IMR-90 (cell line): ENCODE results near the gene ATRN. TPM values are rescaled to one million over a fixed set of nuclear protein-coding genes. Genes with fewer than 3 reads are reported as not detected.

ENCODE experiments used
- ATAC-seq: fragments of 200-7000 bp; cut with Tn5 transposase; 2 replicates; pipeline ENCODE4 v1.9.1; 2020; ENCODE audit warnings: low read depth, mild to moderate bottlenecking, moderate library complexity
- BruUV-seq: library from RNA; stranded (reverse); fragments of 400-500 nt; replicated peaks from 2 replicates; lab custom pipeline; 2021; lab: Mats Ljungman, UMichigan
- CTCF ChIA-PET: fragments of 300-600 bp; formaldehyde crosslinking; extraction: SDS; loops from one replicate; lab custom pipeline; 2021; ENCODE audit warnings: antibody characterized with exemption; lab: Yijun Ruan, JAX
- POLR2A ChIA-PET: fragments of 300-600 bp; sonication (Branson Sonifier 250); formaldehyde crosslinking; loops from one replicate; lab custom pipeline; 2022; ENCODE audit warnings: antibody characterized with exemption; ENCODE audit not compliant: unreplicated experiment; lab: Charles Lee
- DNase-seq: peaks from one replicate; pipeline ENCODE4 v3.0.0; 2013
- H2AFZ ChIP-seq: replicated peaks from 2 replicates; pipeline ENCODE3; 2013; ENCODE audit warnings: low read length, mild to moderate bottlenecking; ENCODE audit not compliant: poor library complexity
- H2AK5ac ChIP-seq: 2 replicates; pipeline ENCODE4 v1.6.1; 2013; ENCODE audit warnings: low read depth, low read length, inconsistent platforms
- H2AK9ac ChIP-seq: replicated peaks from 2 replicates; pipeline ENCODE3; 2013; ENCODE audit warnings: mild to moderate bottlenecking, low read depth, low read length, moderate library complexity; ENCODE audit not compliant: poor library complexity
- H2BK120ac ChIP-seq: 2 replicates; pipeline ENCODE4 v1.6.1; 2013; ENCODE audit warnings: low read depth, low read length, inconsistent platforms
- H2BK15ac ChIP-seq: 3 replicates; pipeline ENCODE4 v1.6.1; 2013; ENCODE audit warnings: low read depth, low read length, inconsistent platforms
- H2BK20ac ChIP-seq: 2 replicates; pipeline ENCODE4 v1.6.1; 2013; ENCODE audit warnings: low read depth, mild to moderate bottlenecking, inconsistent platforms, low read length, moderate library complexity
- H2BK5ac ChIP-seq: 2 replicates; pipeline ENCODE4 v1.6.1; 2013; ENCODE audit warnings: mild to moderate bottlenecking, low read depth, low read length, inconsistent platforms; ENCODE audit not compliant: poor library complexity, severe bottlenecking
- H3K14ac ChIP-seq: replicated peaks from 2 replicates; pipeline ENCODE4 v1.6.1; 2013; ENCODE audit warnings: low read depth, low read length, inconsistent platforms
- H3K18ac ChIP-seq: 2 replicates; pipeline ENCODE4 v1.6.1; 2013; ENCODE audit warnings: low read depth, low read length, control low read depth
- H3K23ac ChIP-seq: 2 replicates; pipeline ENCODE4 v1.6.1; 2013; ENCODE audit warnings: low read depth, low read length, inconsistent platforms
- H3K27ac ChIP-seq: 2 replicates; pipeline ENCODE4 v1.5.1; 2013; ENCODE audit warnings: mild to moderate bottlenecking, control low read depth, low read length; ENCODE audit not compliant: insufficient read depth
- H3K27me3 ChIP-seq: 2 replicates; pipeline ENCODE4 v1.6.1; 2013; ENCODE audit warnings: low read length; ENCODE audit not compliant: control insufficient read depth, insufficient read depth
- H3K36me3 ChIP-seq: 2 replicates; pipeline ENCODE4 v1.6.1; 2013; ENCODE audit warnings: low read length, mixed read lengths; ENCODE audit not compliant: control insufficient read depth, insufficient read depth
- H3K4ac ChIP-seq: 2 replicates; pipeline ENCODE4 v1.6.1; 2013; ENCODE audit warnings: low read depth, low read length, inconsistent platforms
- H3K4me1 ChIP-seq: 2 replicates; pipeline ENCODE4 v1.6.1; 2013; ENCODE audit warnings: low read length, mixed read lengths; ENCODE audit not compliant: control insufficient read depth, insufficient read depth
- H3K4me2 ChIP-seq: 2 replicates; pipeline ENCODE4 v1.6.1; 2013; ENCODE audit warnings: low read depth, mild to moderate bottlenecking, control low read depth, low read length, moderate library complexity
- H3K4me3 ChIP-seq: 2 replicates; pipeline ENCODE4 v1.5.1; 2013; ENCODE audit warnings: low read depth, mild to moderate bottlenecking, control low read depth, low read length, moderate library complexity; ENCODE audit not compliant: insufficient read depth
- H3K56ac ChIP-seq: 2 replicates; pipeline ENCODE4 v1.6.1; 2013; ENCODE audit warnings: low read length, inconsistent platforms; ENCODE audit not compliant: insufficient read depth; ENCODE audit errors: extremely low read depth
- H3K79me1 ChIP-seq, 2 experiments: 2 replicates each; pipeline ENCODE4 v1.6.1; 2013; ENCODE audit warnings: low read length in 2 of 2, inconsistent platforms in 1 of 2, low read depth in 1 of 2
- H3K9ac ChIP-seq: 2 replicates; pipeline ENCODE4 v1.6.1; 2013; ENCODE audit warnings: low read depth, low read length, control low read depth
- H3K9me1 ChIP-seq: 2 replicates; pipeline ENCODE4 v1.6.1; 2013; ENCODE audit warnings: low read length, inconsistent platforms; ENCODE audit not compliant: insufficient read depth
- H3K9me3 ChIP-seq: 2 replicates; pipeline ENCODE4 v1.6.1; 2013; ENCODE audit warnings: low read length; ENCODE audit not compliant: control insufficient read depth, insufficient read depth
- H4K20me1 ChIP-seq: 2 replicates; pipeline ENCODE4 v1.6.1; 2013; ENCODE audit warnings: low read length, inconsistent platforms; ENCODE audit not compliant: insufficient read depth
- H4K5ac ChIP-seq: 2 replicates; pipeline ENCODE4 v1.6.1; 2013; ENCODE audit warnings: mild to moderate bottlenecking, low read depth, low read length, control low read depth
- H4K8ac ChIP-seq, 2 experiments: 2 replicates each; pipeline ENCODE4 v1.6.1; 2013; ENCODE audit warnings: low read depth in 2 of 2, low read length in 2 of 2, control low read depth in 1 of 2, inconsistent platforms in 1 of 2
- H4K91ac ChIP-seq: 2 replicates; pipeline ENCODE4 v1.6.1; 2013; ENCODE audit warnings: low read depth, low read length, inconsistent platforms; ENCODE audit not compliant: insufficient read depth
- BHLHE40 ChIP-seq: fragments of 150-350 bp; IDR thresholded peaks from 2 replicates; pipeline ENCODE4 v1.6.1; 2016; ENCODE audit warnings: mild to moderate bottlenecking, low read depth, low read length
- CEBPB ChIP-seq: IDR thresholded peaks from 2 replicates; pipeline ENCODE4 v1.6.1; 2012; ENCODE audit warnings: low read depth, low read length, improper control_type of control experiment
- CTCF ChIP-seq: conservative IDR thresholded peaks from 2 replicates; pipeline ENCODE4 v1.5.1; 2012; ENCODE audit warnings: mild to moderate bottlenecking, low read depth, low read length, improper control_type of control experiment
- MAFK ChIP-seq: IDR thresholded peaks from 2 replicates; pipeline ENCODE4 v1.6.1; 2012; ENCODE audit warnings: low read depth, low read length, improper control_type of control experiment
- MAZ ChIP-seq: IDR thresholded peaks from 2 replicates; pipeline ENCODE4 v1.6.1; 2012; ENCODE audit warnings: low read depth, mild to moderate bottlenecking, low read length, improper control_type of control experiment, moderate library complexity, borderline replicate concordance
- NFE2L2 ChIP-seq: fragments of 150-350 bp; IDR thresholded peaks from 2 replicates; pipeline ENCODE4 v1.6.1; 2016; ENCODE audit warnings: low read depth, mild to moderate bottlenecking, low read length
- POLR2A ChIP-seq: IDR thresholded peaks from 2 replicates; pipeline ENCODE4 v1.6.1; 2012; ENCODE audit warnings: mild to moderate bottlenecking, low read depth, low read length
- RFX5 ChIP-seq: IDR thresholded peaks from 2 replicates; pipeline ENCODE4 v1.8.0; 2012; ENCODE audit warnings: low read depth, mild to moderate bottlenecking, low read length, moderate library complexity
- SMC3 ChIP-seq: fragments of 150-350 bp; IDR thresholded peaks from 2 replicates; pipeline ENCODE4 v1.6.1; 2016; ENCODE audit warnings: low read depth, mild to moderate bottlenecking, antibody characterized with exemption, low read length, moderate library complexity
- WGBS, 2 experiments: methylation state at CpG; one replicate each; pipeline versions ENCODE4 v1.1.5 to v1.1.7; 2013; ENCODE audit warnings: missing lambda C conversion rate in 2 of 2; ENCODE audit not compliant: insufficient read length in 1 of 2; ENCODE audit errors: extremely low coverage in 2 of 2; 5-methylcytosine and 5-hydroxymethylcytosine counted together
- dilution Hi-C: fragments of 300-500 bp; cut with HindIII; formaldehyde crosslinking; loops from one replicate; pipeline ENCODE4 v1.14.3; 2018; ENCODE audit warnings: low sequenced_read_pairs; ENCODE audit not compliant: unreplicated experiment
- in situ Hi-C: fragments of 300-500 bp; cut with MboI; formaldehyde crosslinking; loops from 3 replicates; pipeline ENCODE4 v1.14.3; 2019; ENCODE audit warnings: low sequenced_read_pairs, inconsistent platforms, mixed read lengths
- intact Hi-C: fragments of 100-400 bp; cut with micrococcal nuclease; formaldehyde crosslinking; loops from 2 replicates; pipeline ENCODE4 v1.10.0; 2022
- polyA plus RNA-seq, 3 experiments: library from polyadenylated mRNA; depleted of rRNA; stranded (reverse); fragments of >200 nt; gene quantifications; 2 replicates each; pipeline ENCODE4 v1.2.3, GENCODE V29; 2012; ENCODE audit warnings: low replicate concordance in 1 of 3
- total RNA-seq: library from RNA; depleted of rRNA; stranded (reverse); fragments of >200 nt; gene quantifications from 2 replicates; pipeline ENCODE4 v1.2.3, GENCODE V29; 2012

Gene ATRN
- total and polyA plus RNA-seq, 2 of the 4 experiments (the other 2 are of a cell fraction), result 32.3 to 46.2 TPM

- H2AFZ ChIP-seq, result no peak overlapping the region
- no peak overlapping the region for H4K91ac ChIP-seq
- no peak overlapping the region for H3K4me3 ChIP-seq
- no peak overlapping the region for H2BK5ac ChIP-seq
- peaks cover 19% of the 10 kb centered on the region for H3K4me1 ChIP-seq
- dilution Hi-C loops, result no loop called here
- no peaks in the 10 kb centered on the region for H3K9me1 ChIP-seq
- DNase-seq, result no peak
- no peak overlapping the region for H3K23ac ChIP-seq
- no peak overlapping the region for H3K14ac ChIP-seq
- intact Hi-C loops, result loop anchor here (5.0 to 10.0 kb wide), 2 partner anchors 89 to 407 kb away; partner anchors contain the start of gene ADISSP
- no peak overlapping the region for H4K8ac ChIP-seq
- H4K5ac ChIP-seq, result no peak overlapping the region
- H2BK20ac ChIP-seq, result no peak overlapping the region
- no peaks in the 10 kb centered on the region for H3K79me1 ChIP-seq
- H4K20me1 ChIP-seq, result no peaks in the 10 kb centered on the region
- WGBS, 2 experiments, result 0% methylated on average over 1 of the region's 2 CpGs; no CpG with 5 or more reads in 1 of the 2 experiments
- ATAC-seq, result no peak
- H3K18ac ChIP-seq, result no peak overlapping the region
- H2BK15ac ChIP-seq, result no peak overlapping the region
- H3K9me3 ChIP-seq, result no peaks in the 10 kb centered on the region
- no TSS peak for BruUV-seq
- no peak overlapping the region for H3K9ac ChIP-seq
- no peak overlapping the region for H2BK120ac ChIP-seq
- TF ChIP-seq CEBPB, result no peak
- no peak for TF ChIP-seq MAFK
- no peak for TF ChIP-seq NFE2L2
- no peak for TF ChIP-seq RFX5
- TF ChIP-seq BHLHE40, result no peak
- no peak for TF ChIP-seq SMC3
- TF ChIP-seq POLR2A, result no peak
- TF ChIP-seq MAZ, result no peak
- TF ChIP-seq CTCF, result no peak
- ChIA-PET POLR2A (no interaction called here), CTCF (interaction anchor here (2.9 kb wide), 1 partner anchor 32 kb away, joined by 19 read pairs; no protein-coding TSS in a partner anchor)
- no peak overlapping the region for H2AK5ac ChIP-seq
- no peak overlapping the region for H3K4ac ChIP-seq
- no peak overlapping the region for H3K4me2 ChIP-seq
- in situ Hi-C loops, result no loop called here
- no peak overlapping the region for H2AK9ac ChIP-seq
- H3K27me3 ChIP-seq, result peaks cover 32% of the 10 kb centered on the region
- no peak overlapping the region for H3K27ac ChIP-seq
- no peak overlapping the region for H3K56ac ChIP-seq
- no peaks in the 10 kb centered on the region for H3K36me3 ChIP-seq
Measured at GRCh38 chr20:3678198-3678597, 207.4 kb downstream of the ATRN start.
